GM12864 (cell line): ENCODE measurements around the gene UBE2O.

Source experiments
- DNase-seq: peaks from one replicate; pipeline ENCODE4 v3.0.0-alpha.2; 2011; ENCODE audit warnings: low read depth
- H3K4me3 ChIP-seq: 2 replicates; pipeline ENCODE4 v1.5.1; 2011; ENCODE audit warnings: mild to moderate bottlenecking, low read depth, low read length, control low read depth
- CTCF ChIP-seq: IDR thresholded peaks from 2 replicates; pipeline ENCODE4 v1.5.1; 2011; ENCODE audit warnings: low read depth, mild to moderate bottlenecking, moderate library complexity, low read length, control low read depth, inconsistent platforms; ENCODE audit errors: missing control alignments

Gene UBE2O

GRCh38 chr17:76476736-76477135 is 23.8 kb upstream of the UBE2O start:
- no peak overlapping the region for H3K4me3 ChIP-seq
- no peak for DNase-seq
- TF ChIP-seq CTCF: no peak

GRCh38 chr17:76475302-76475701 is 22.4 kb upstream of the UBE2O start:
- DNase-seq: no peak
- no peak for TF ChIP-seq CTCF
- no peak overlapping the region for H3K4me3 ChIP-seq

GRCh38 chr17:76474894-76475293 is 21.9 kb upstream of the UBE2O start:
- no peak for DNase-seq
- no peak overlapping the region for H3K4me3 ChIP-seq
- no peak for TF ChIP-seq CTCF

- TF ChIP-seq CTCF: no peak
- DNase-seq: no peak
- H3K4me3 ChIP-seq: no peak overlapping the region
These were observed 21.3 kb upstream of the UBE2O start for GRCh38 chr17:76474238-76474637.

GRCh38 chr17:76473541-76473985 is 20.6 kb upstream of the UBE2O start:
- DNase-seq: no peak
- H3K4me3 ChIP-seq: no peak overlapping the region
- peak; percentile 51 for TF ChIP-seq CTCF

- H3K4me3 ChIP-seq: no peak overlapping the region
- no peak for DNase-seq
- no peak for TF ChIP-seq CTCF
These were observed 19.8 kb upstream of the UBE2O start for GRCh38 chr17:76472726-76473125.

- no peak for TF ChIP-seq CTCF
These were observed 19.3 kb upstream of the UBE2O start for GRCh38 chr17:76472258-76472645.

More at GRCh38 chr17:76472258-76472645, 19.3 kb upstream of the UBE2O start:
- no peak overlapping the region for H3K4me3 ChIP-seq
- no peak for DNase-seq
